Measurements from ENCODE around the gene NEXMIF. TPM values are rescaled to one million over a fixed set of nuclear protein-coding genes. Genes with fewer than 3 reads are reported as not detected.

Gene NEXMIF
- total RNA-seq, 3 donors from 2014 or later (not counting 1 experiment from before 2014, with no cell fraction given): 0.02 to 0.08 (median 0.05) TPM

- ATAC-seq (no peak), DNase-seq (no peak)
- H3K27ac ChIP-seq (ENCODE audit: low read length): no peak overlapping the region
- Mint-ChIP-seq H3K4me1 (no peaks in the 10 kb centered on the region), H3K36me3 (no peaks in the 10 kb centered on the region), H3K27me3 (ENCODE audit: low read depth in 2 of 2) (peaks cover 0 to 2% of the 10 kb centered on the region in 2 donors), H3K4me3 (no peak overlapping the region), H3K9me3 (no peaks in the 10 kb centered on the region), H3K27ac (no peak overlapping the region)
- H3K36me3 ChIP-seq (ENCODE audit: control insufficient read depth, insufficient read depth, low read length): no peaks in the 10 kb centered on the region
- no peaks in the 10 kb centered on the region for H3K27me3 ChIP-seq (ENCODE audit: control insufficient read depth, insufficient read depth, low read length)
- H3K4me3 ChIP-seq (ENCODE audit: low read length): no peak overlapping the region
- no peaks in the 10 kb centered on the region for H3K4me1 ChIP-seq (ENCODE audit: control insufficient read depth, insufficient read depth, low read length)
- intact Hi-C loops (cut with micrococcal nuclease): no loop called here
- no peaks in the 10 kb centered on the region for H3K9me3 ChIP-seq (ENCODE audit: control insufficient read depth, insufficient read depth, low read length)
- TF ChIP-seq CTCF (IDR thresholded peaks at IDR 0.05): no peak
- 94% methylated on average over 3 of the region's 3 CpGs for WGBS (ENCODE audit: insufficient coverage)
Observed at GRCh38 chrX:74784629-74785028, 140.6 kb downstream of the NEXMIF start.

- no peak for DNase-seq
- Mint-ChIP-seq H3K4me3 (no peak overlapping the region), H3K4me1 (no peaks in the 10 kb centered on the region), H3K36me3 (no peaks in the 10 kb centered on the region), H3K27ac (no peak overlapping the region), H3K27me3 (ENCODE audit: low read depth in 2 of 2) (peaks cover 0 to 16% of the 10 kb centered on the region in 2 donors), H3K9me3 (no peaks in the 10 kb centered on the region)
- TF ChIP-seq CTCF (IDR thresholded peaks at IDR 0.05): no peak
- Histone ChIP-seq H3K27ac (ENCODE audit: low read length) (no peak overlapping the region), H3K27me3 (ENCODE audit: control insufficient read depth, insufficient read depth, low read length) (no peaks in the 10 kb centered on the region), H3K9me3 (ENCODE audit: control insufficient read depth, insufficient read depth, low read length) (no peaks in the 10 kb centered on the region), H3K4me3 (ENCODE audit: low read length) (no peak overlapping the region), H3K36me3 (ENCODE audit: control insufficient read depth, insufficient read depth, low read length) (no peaks in the 10 kb centered on the region), H3K4me1 (ENCODE audit: control insufficient read depth, insufficient read depth, low read length) (no peaks in the 10 kb centered on the region)
- ATAC-seq: no peak
- no CpG with 5 or more reads among the region's 1 CpG for WGBS (ENCODE audit: insufficient coverage)
- intact Hi-C loops (cut with micrococcal nuclease): no loop called here
Observed at GRCh38 chrX:74781507-74782034, 143.7 kb downstream of the NEXMIF start.

GRCh38 chrX:74779175-74779574 is 146.1 kb downstream of the NEXMIF start:
- Mint-ChIP-seq H3K4me3 (no peak overlapping the region), H3K4me1 (no peaks in the 10 kb centered on the region), H3K27me3 (ENCODE audit: low read depth in 2 of 2) (peaks cover 0 to 16% of the 10 kb centered on the region in 2 donors), H3K27ac (no peak overlapping the region), H3K9me3 (no peaks in the 10 kb centered on the region), H3K36me3 (no peaks in the 10 kb centered on the region)
- Histone ChIP-seq H3K4me1 (ENCODE audit: control insufficient read depth, insufficient read depth, low read length) (no peaks in the 10 kb centered on the region), H3K27me3 (ENCODE audit: control insufficient read depth, insufficient read depth, low read length) (no peaks in the 10 kb centered on the region), H3K36me3 (ENCODE audit: control insufficient read depth, insufficient read depth, low read length) (no peaks in the 10 kb centered on the region), H3K27ac (ENCODE audit: low read length) (no peak overlapping the region), H3K4me3 (ENCODE audit: low read length) (no peak overlapping the region), H3K9me3 (ENCODE audit: control insufficient read depth, insufficient read depth, low read length) (no peaks in the 10 kb centered on the region)
- ATAC-seq (no peak), DNase-seq (no peak)
- intact Hi-C loops (cut with micrococcal nuclease): no loop called here
- 88% methylated on average over 2 of the region's 3 CpGs for WGBS (ENCODE audit: insufficient coverage)
- no peak for TF ChIP-seq CTCF (IDR thresholded peaks at IDR 0.05)

- no peak overlapping the region for H3K27ac Mint-ChIP-seq
- no peak for TF ChIP-seq CTCF (IDR thresholded peaks at IDR 0.05)
- no peaks in the 10 kb centered on the region for H3K4me1 ChIP-seq (ENCODE audit: control insufficient read depth, insufficient read depth, low read length)
- H3K36me3 ChIP-seq (ENCODE audit: control insufficient read depth, insufficient read depth, low read length): no peaks in the 10 kb centered on the region
- H3K27me3 Mint-ChIP-seq (ENCODE audit: low read depth in 2 of 2): peaks cover 0 to 16% of the 10 kb centered on the region in 2 donors
- H3K4me3 ChIP-seq (ENCODE audit: low read length): no peak overlapping the region
- H3K4me3 Mint-ChIP-seq: no peak overlapping the region
- H3K27me3 ChIP-seq (ENCODE audit: control insufficient read depth, insufficient read depth, low read length): no peaks in the 10 kb centered on the region
- H3K9me3 ChIP-seq (ENCODE audit: control insufficient read depth, insufficient read depth, low read length): no peaks in the 10 kb centered on the region
- no peaks in the 10 kb centered on the region for H3K9me3 Mint-ChIP-seq
- DNase-seq: no peak
- no peak for ATAC-seq
- no CpG with 5 or more reads among the region's 1 CpG for WGBS (ENCODE audit: insufficient coverage)
- intact Hi-C loops (cut with micrococcal nuclease): no loop called here
- H3K36me3 Mint-ChIP-seq: no peaks in the 10 kb centered on the region
- no peaks in the 10 kb centered on the region for H3K4me1 Mint-ChIP-seq
- H3K27ac ChIP-seq (ENCODE audit: low read length): no peak overlapping the region
Observed at GRCh38 chrX:74774988-74775387, 150.3 kb downstream of the NEXMIF start.

Measured in natural killer cell (primary cell).